GM12878 (cell line): ENCODE data around the gene SRRM3. TPM values are rescaled to one million over a fixed set of nuclear protein-coding genes. Genes with fewer than 3 reads are reported as not detected.
A peak's percentile ranks its signal among the peaks of the same experiment; 100 is the strongest.

ENCODE experiments used
- CBX3 ChIP-seq: fragments of 200-600 bp; sonication (generic); IDR thresholded peaks from 2 replicates; pipeline ENCODE4 v1.6.1; 2016; ENCODE audit warnings: low read depth, borderline replicate concordance
- CUX1 ChIP-seq: IDR thresholded peaks from 2 replicates; pipeline ENCODE4 v1.6.1; 2012; ENCODE audit warnings: improper control_type of control experiment, low read depth, low read length; ENCODE audit not compliant: insufficient replicate concordance
- E4F1 ChIP-seq: fragments of 450-650 bp; IDR thresholded peaks from 2 replicates; pipeline ENCODE4 v1.6.1; 2018; ENCODE audit warnings: borderline replicate concordance, mild to moderate bottlenecking; ENCODE audit not compliant: partially characterized antibody
- EED ChIP-seq: sonication (generic); IDR thresholded peaks from 2 replicates; pipeline ENCODE4 v1.6.1; 2016; ENCODE audit warnings: antibody characterized with exemption, low read depth
- FOS ChIP-seq: IDR thresholded peaks from 3 replicates; pipeline ENCODE4 v1.6.1; 2011; ENCODE audit warnings: borderline replicate concordance; ENCODE audit not compliant: insufficient read length; ENCODE audit errors: extremely low read depth
- HCFC1 ChIP-seq: fragments of 150-350 bp; IDR thresholded peaks from 2 replicates; pipeline ENCODE4 v1.6.1; 2014; ENCODE audit warnings: low read length
- JUND ChIP-seq: IDR thresholded peaks from 2 replicates; pipeline ENCODE4 v1.6.1; 2012; ENCODE audit warnings: low read depth, mild to moderate bottlenecking, low read length, improper control_type of control experiment, moderate library complexity
- MYB ChIP-seq: fragments of 150-350 bp; IDR thresholded peaks from 2 replicates; pipeline ENCODE4 v1.6.1; 2014; ENCODE audit warnings: mild to moderate bottlenecking, low read depth, low read length, borderline replicate concordance
- NBN ChIP-seq: fragments of 450-650 bp; IDR thresholded peaks from 2 replicates; pipeline ENCODE4 v1.6.1; 2016
- NFYB ChIP-seq: IDR thresholded peaks from 2 replicates; pipeline ENCODE4 v1.6.1; 2011; ENCODE audit warnings: low read depth, mild to moderate bottlenecking, low read length, improper control_type of control experiment, moderate library complexity; ENCODE audit not compliant: insufficient read depth
- NR2C2 ChIP-seq: IDR thresholded peaks from 2 replicates; pipeline ENCODE4 v1.6.1; 2011; ENCODE audit warnings: borderline replicate concordance, low read depth; ENCODE audit not compliant: control insufficient read depth, insufficient read length
- PAX5 ChIP-seq: IDR thresholded peaks from 2 replicates; pipeline ENCODE4 v1.6.1; 2011; ENCODE audit warnings: low read depth, low read length, borderline replicate concordance
- POLR2AphosphoS2 ChIP-seq: IDR thresholded peaks from 2 replicates; pipeline ENCODE4 v1.6.1; 2011; ENCODE audit warnings: low read depth, mild to moderate bottlenecking, low read length, improper control_type of control experiment, moderate library complexity
- PRDM15 ChIP-seq: fragments of 450-650 bp; formaldehyde crosslinking; IDR thresholded peaks from 2 replicates; pipeline ENCODE4 v1.4.0; 2020; ENCODE audit warnings: mild to moderate bottlenecking, moderate library complexity
- RAD51 ChIP-seq: fragments of 450-650 bp; IDR thresholded peaks from 2 replicates; pipeline ENCODE4 v1.6.1; 2016; ENCODE audit warnings: moderate library complexity, mild to moderate bottlenecking, inconsistent platforms
- SP1 ChIP-seq: IDR thresholded peaks from one replicate; pipeline ENCODE4 v1.6.1; 2011; ENCODE audit warnings: low read depth, low read length
- YY1 ChIP-seq: IDR thresholded peaks from 2 replicates; pipeline ENCODE4 v1.6.1; 2011; ENCODE audit warnings: low read depth, mild to moderate bottlenecking, low read length
- polyA plus RNA-seq, 11 experiments: library from polyadenylated mRNA; depleted of rRNA in 4 of 11; unstranded in 6 of 11; stranded (reverse) in 5 of 11; fragments of >200 nt; fragmentation: Nextera tagmentation in 4 of 11; fragmentation: Illumina TruSeq in 1 of 11; extraction: Ambion mirVana in 4 of 11; extraction: Trizol in 1 of 11; gene quantifications; 1 replicate in 1 of 11; 2 replicates in 10 of 11; pipeline versions ENCODE4 v1.2.1 to v1.2.3, GENCODE V29; 2011 to 2016; ENCODE audit warnings: inconsistent platforms in 2 of 11, missing spikeins in 2 of 11, low read depth in 1 of 11
- total RNA-seq, 4 experiments: library from RNA; depleted of rRNA in 3 of 4; stranded (reverse); fragments of >200 nt in 3 of 4; fragmentation: Illumina TruSeq in 1 of 4; extraction: Trizol in 1 of 4; gene quantifications; 2 replicates each; pipeline versions ENCODE4 v1.2.1 to v1.2.3, GENCODE V29; 2013 to 2021

The SRRM3 gene
- total and polyA plus RNA-seq, 10 of the 15 experiments (the other 5 are each of a cell fraction or from before 2014, with no cell fraction given), result 0.03 to 0.15 (median 0.05) TPM; not detected in 6

GRCh38 chr7:76318488-76319353 lies 117.0 kb downstream of the SRRM3 start (continued):
- TF ChIP-seq CUX1, result peak; percentile 29
- TF ChIP-seq PAX5, result 0 out of 2 replicates have a peak, but pooled peaks have one; percentile 12
- TF ChIP-seq EED, result peak; percentile 35; the same call in 1 of the 2 replicates
- no peak for TF ChIP-seq CBX3
- TF ChIP-seq NR2C2, result no peak
- TF ChIP-seq HCFC1, result 0 out of 2 replicates have a peak, but pooled peaks have one; percentile 36
- 0 out of 2 replicates have a peak, but pooled peaks have one; percentile 51 for TF ChIP-seq NBN
- TF ChIP-seq PRDM15 (CRISPR knock-in tag), result no peak
- TF ChIP-seq SP1, result peak; percentile 44
- TF ChIP-seq YY1, result no peak; the same call in 1 of the 2 replicates
- TF ChIP-seq JUND, result no peak
- TF ChIP-seq MYB, result no peak
- TF ChIP-seq POLR2AphosphoS2, result no peak
- TF ChIP-seq FOS, result no peak
- TF ChIP-seq E4F1, result no peak
- no peak for TF ChIP-seq NFYB
- TF ChIP-seq RAD51, result 0 out of 2 replicates have a peak, but pooled peaks have one; percentile 19
